ENCODE measurements around the gene CHCHD3. TPM values are rescaled to one million over a fixed set of nuclear protein-coding genes. Genes with fewer than 3 reads are reported as not detected.

The CHCHD3 gene
- polyA plus RNA-seq, 3 donors: 30.5 to 56.7 (median 48.8) TPM

DNA sequence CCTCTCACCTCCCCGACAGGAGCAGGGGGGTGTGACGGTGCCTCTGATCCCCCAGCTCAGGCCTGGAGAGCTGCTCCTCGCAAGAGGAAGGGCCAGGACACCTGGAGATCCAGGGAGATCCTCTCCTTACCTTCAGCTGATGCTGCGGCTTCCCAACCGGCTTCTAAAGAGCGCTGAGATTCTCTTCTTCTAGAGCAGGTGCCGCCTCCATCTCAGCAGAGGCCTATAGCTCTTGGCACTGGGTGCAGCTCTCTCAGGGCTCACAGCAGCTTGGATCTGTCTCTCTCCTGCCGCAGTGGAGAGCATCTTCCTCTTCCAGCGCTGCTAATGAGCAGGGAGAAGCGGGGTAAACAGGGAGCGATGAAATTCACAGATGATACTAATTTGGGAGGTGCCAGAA lies 316.0 kb downstream of the CHCHD3 start:
- TF ChIP-seq, protein P1, sequence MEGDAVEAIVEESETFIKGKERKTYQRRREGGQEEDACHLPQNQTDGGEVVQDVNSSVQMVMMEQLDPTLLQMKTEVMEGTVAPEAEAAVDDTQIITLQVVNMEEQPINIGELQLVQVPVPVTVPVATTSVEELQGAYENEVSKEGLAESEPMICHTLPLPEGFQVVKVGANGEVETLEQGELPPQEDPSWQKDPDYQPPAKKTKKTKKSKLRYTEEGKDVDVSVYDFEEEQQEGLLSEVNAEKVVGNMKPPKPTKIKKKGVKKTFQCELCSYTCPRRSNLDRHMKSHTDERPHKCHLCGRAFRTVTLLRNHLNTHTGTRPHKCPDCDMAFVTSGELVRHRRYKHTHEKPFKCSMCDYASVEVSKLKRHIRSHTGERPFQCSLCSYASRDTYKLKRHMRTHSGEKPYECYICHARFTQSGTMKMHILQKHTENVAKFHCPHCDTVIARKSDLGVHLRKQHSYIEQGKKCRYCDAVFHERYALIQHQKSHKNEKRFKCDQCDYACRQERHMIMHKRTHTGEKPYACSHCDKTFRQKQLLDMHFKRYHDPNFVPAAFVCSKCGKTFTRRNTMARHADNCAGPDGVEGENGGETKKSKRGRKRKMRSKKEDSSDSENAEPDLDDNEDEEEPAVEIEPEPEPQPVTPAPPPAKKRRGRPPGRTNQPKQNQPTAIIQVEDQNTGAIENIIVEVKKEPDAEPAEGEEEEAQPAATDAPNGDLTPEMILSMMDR (IDR thresholded peaks at IDR 0.05): no peak
- Histone ChIP-seq H2AFZ (ENCODE audit: insufficient read depth, low read depth, low read length, poor library complexity, severe bottlenecking) (no peak overlapping the region), H3K9ac (ENCODE audit: insufficient read depth, low read length, poor library complexity, severe bottlenecking) (no peak overlapping the region), H3K27me3 (ENCODE audit: control insufficient read depth in 2 of 2, insufficient read depth in 2 of 2, low read length in 2 of 2) (no peaks in the 10 kb centered on the region), H3K4me2 (replicated peaks; ENCODE audit: extremely low read depth, low read length, poor library complexity, severe bottlenecking) (no peak overlapping the region), H3K9me3 (replicated peaks in 1 of 2; ENCODE audit: control insufficient read depth in 1 of 2, insufficient read depth in 1 of 2, low read length in 2 of 2) (peaks cover 2 to 9% of the 10 kb centered on the region in 2 donors), H3K4me1 (ENCODE audit: control insufficient read depth in 1 of 2, insufficient read depth in 2 of 2, low read length in 2 of 2) (no peaks in the 10 kb centered on the region), H3K79me2 (ENCODE audit: insufficient read depth, low read length) (no peaks in the 10 kb centered on the region), H4K20me1 (ENCODE audit: insufficient read depth, low read length) (no peaks in the 10 kb centered on the region), H3K4me3 (replicated peaks in 1 of 3; ENCODE audit: low read depth in 2 of 3, low read length in 3 of 3) (no peak overlapping the region), H3K36me3 (replicated peaks in 1 of 2; ENCODE audit: control insufficient read depth in 1 of 2, insufficient read depth in 2 of 2, low read length in 2 of 2) (no peaks in the 10 kb centered on the region), H3K27ac (ENCODE audit: low read depth in 1 of 2, low read length in 2 of 2) (no peak overlapping the region)
- WGBS (ENCODE audit: insufficient coverage): 82% methylated on average over 9 of the region's 11 CpGs
- peaks cover 0 to 14% (median 9%) of the 10 kb centered on the region in 7 donors for H3K9me3 Mint-ChIP-seq
- no peak for DNase-seq
- intact Hi-C loops (cut with micrococcal nuclease): no loop called here
- peaks cover 3% of the 10 kb centered on the region for H3K4me1 Mint-ChIP-seq
- H3K27ac Mint-ChIP-seq: peak overlapping the region in 1 of 7 donors; percentile 14
- H3K27me3 Mint-ChIP-seq (ENCODE audit: low read depth in 3 of 3): peaks cover 0 to 11% (median 2%) of the 10 kb centered on the region in 3 donors
- H3K4me3 Mint-ChIP-seq: no peak overlapping the region
- H3K36me3 Mint-ChIP-seq: no peaks in the 10 kb centered on the region

- no CpG with 5 or more reads among the region's 5 CpGs for WGBS (ENCODE audit: insufficient coverage)
- no peaks in the 10 kb centered on the region for H3K36me3 Mint-ChIP-seq
- intact Hi-C loops (cut with micrococcal nuclease): no loop called here
- H3K4me1 Mint-ChIP-seq: peaks cover 5% of the 10 kb centered on the region
- Histone ChIP-seq H3K9ac (ENCODE audit: insufficient read depth, low read length, poor library complexity, severe bottlenecking) (no peak overlapping the region), H3K79me2 (ENCODE audit: insufficient read depth, low read length) (no peaks in the 10 kb centered on the region), H3K27ac (ENCODE audit: low read depth in 1 of 2, low read length in 2 of 2) (no peak overlapping the region), H3K27me3 (ENCODE audit: control insufficient read depth in 2 of 2, insufficient read depth in 2 of 2, low read length in 2 of 2) (no peaks in the 10 kb centered on the region), H2AFZ (ENCODE audit: insufficient read depth, low read depth, low read length, poor library complexity, severe bottlenecking) (no peak overlapping the region), H3K4me1 (ENCODE audit: control insufficient read depth in 1 of 2, insufficient read depth in 2 of 2, low read length in 2 of 2) (peaks cover 0 to 2% of the 10 kb centered on the region in 2 donors), H4K20me1 (ENCODE audit: insufficient read depth, low read length) (no peaks in the 10 kb centered on the region), H3K36me3 (replicated peaks in 1 of 2; ENCODE audit: control insufficient read depth in 1 of 2, insufficient read depth in 2 of 2, low read length in 2 of 2) (no peaks in the 10 kb centered on the region), H3K9me3 (replicated peaks in 1 of 2; ENCODE audit: control insufficient read depth in 1 of 2, insufficient read depth in 1 of 2, low read length in 2 of 2) (peaks cover 2 to 8% of the 10 kb centered on the region in 2 donors), H3K4me3 (replicated peaks in 1 of 3; ENCODE audit: low read depth in 2 of 3, low read length in 3 of 3) (no peak overlapping the region), H3K4me2 (replicated peaks; ENCODE audit: extremely low read depth, low read length, poor library complexity, severe bottlenecking) (no peak overlapping the region)
- no peak overlapping the region for H3K4me3 Mint-ChIP-seq
- no peak overlapping the region for H3K27ac Mint-ChIP-seq
- H3K27me3 Mint-ChIP-seq (ENCODE audit: low read depth in 3 of 3): peaks cover 0 to 11% (median 0%) of the 10 kb centered on the region in 3 donors
- TF ChIP-seq, protein P1 (IDR thresholded peaks at IDR 0.05): no peak
- DNase-seq: no peak
- peaks cover 0 to 8% (median 5%) of the 10 kb centered on the region in 7 donors for H3K9me3 Mint-ChIP-seq
Observed at GRCh38 chr7:132764762-132765161, 317.1 kb downstream of the CHCHD3 start.
